ENCODE measurements around the gene NTM. TPM values are rescaled to one million over a fixed set of nuclear protein-coding genes. Genes with fewer than 3 reads are reported as not detected.

The NTM gene
- total RNA-seq, 2 donors from 2014 or later, result not detected

- Mint-ChIP-seq H3K27me3 (peaks cover 12% of the 10 kb centered on the region), H3K27ac (no peak overlapping the region), H3K4me3 (no peak overlapping the region), H3K36me3 (ENCODE audit: low read depth) (no peaks in the 10 kb centered on the region), H3K4me1 (no peaks in the 10 kb centered on the region), H3K9me3 (peaks cover 5% of the 10 kb centered on the region)
- no peak for ATAC-seq (replicated peaks)
Measured at GRCh38 chr11:131894615-131895544, 524.5 kb downstream of the NTM start.

GRCh38 chr11:131895865-131896264 is 525.5 kb downstream of the NTM start:
- peaks cover 17% of the 10 kb centered on the region for H3K27me3 Mint-ChIP-seq
- H3K4me1 Mint-ChIP-seq, result no peaks in the 10 kb centered on the region
- peaks cover 5% of the 10 kb centered on the region for H3K9me3 Mint-ChIP-seq
- no peak overlapping the region for H3K27ac Mint-ChIP-seq
- ATAC-seq (replicated peaks), result no peak
- no peaks in the 10 kb centered on the region for H3K36me3 Mint-ChIP-seq (ENCODE audit: low read depth)
- no peak overlapping the region for H3K4me3 Mint-ChIP-seq

- Mint-ChIP-seq H3K4me1 (no peaks in the 10 kb centered on the region), H3K4me3 (no peak overlapping the region), H3K36me3 (ENCODE audit: low read depth) (no peaks in the 10 kb centered on the region), H3K27ac (no peak overlapping the region), H3K9me3 (peaks cover 5% of the 10 kb centered on the region), H3K27me3 (peaks cover 17% of the 10 kb centered on the region)
- ATAC-seq (replicated peaks), result no peak
Measured at GRCh38 chr11:131896978-131897615, 526.7 kb downstream of the NTM start.

- Mint-ChIP-seq H3K9me3 (peaks cover 5% of the 10 kb centered on the region), H3K27ac (no peak overlapping the region), H3K4me3 (no peak overlapping the region), H3K4me1 (no peaks in the 10 kb centered on the region), H3K36me3 (ENCODE audit: low read depth) (no peaks in the 10 kb centered on the region), H3K27me3 (peaks cover 18% of the 10 kb centered on the region)
- no peak for ATAC-seq (replicated peaks)
Measured at GRCh38 chr11:131897956-131898355, 527.5 kb downstream of the NTM start.

- H3K9me3 Mint-ChIP-seq, result no peaks in the 10 kb centered on the region
- no peaks in the 10 kb centered on the region for H3K4me1 Mint-ChIP-seq
- H3K4me3 Mint-ChIP-seq, result no peak overlapping the region
- no peak for ATAC-seq (replicated peaks)
- H3K36me3 Mint-ChIP-seq (ENCODE audit: low read depth), result no peaks in the 10 kb centered on the region
- no peak overlapping the region for H3K27ac Mint-ChIP-seq
- H3K27me3 Mint-ChIP-seq, result peaks cover 13% of the 10 kb centered on the region
Measured at GRCh38 chr11:131898949-131899348, 528.5 kb downstream of the NTM start.

GRCh38 chr11:131899950-131900580 is 529.6 kb downstream of the NTM start:
- Mint-ChIP-seq H3K4me3 (no peak overlapping the region), H3K36me3 (ENCODE audit: low read depth) (no peaks in the 10 kb centered on the region), H3K27ac (no peak overlapping the region), H3K9me3 (no peaks in the 10 kb centered on the region), H3K4me1 (no peaks in the 10 kb centered on the region), H3K27me3 (peaks cover 13% of the 10 kb centered on the region)
- ATAC-seq (replicated peaks), result no peak

GRCh38 chr11:131902421-131902820 is 532.0 kb downstream of the NTM start:
- H3K27ac Mint-ChIP-seq, result no peak overlapping the region
- no peaks in the 10 kb centered on the region for H3K36me3 Mint-ChIP-seq (ENCODE audit: low read depth)
- H3K9me3 Mint-ChIP-seq, result no peaks in the 10 kb centered on the region
- H3K4me3 Mint-ChIP-seq, result no peak overlapping the region
- no peak for ATAC-seq (replicated peaks)
- H3K27me3 Mint-ChIP-seq, result peaks cover 23% of the 10 kb centered on the region
- no peaks in the 10 kb centered on the region for H3K4me1 Mint-ChIP-seq

- H3K27ac Mint-ChIP-seq, result no peak overlapping the region
- no peak overlapping the region for H3K4me3 Mint-ChIP-seq
- no peak for ATAC-seq (replicated peaks)
- no peaks in the 10 kb centered on the region for H3K4me1 Mint-ChIP-seq
- peaks cover 26% of the 10 kb centered on the region for H3K27me3 Mint-ChIP-seq
- H3K9me3 Mint-ChIP-seq, result no peaks in the 10 kb centered on the region
- no peaks in the 10 kb centered on the region for H3K36me3 Mint-ChIP-seq (ENCODE audit: low read depth)
Measured at GRCh38 chr11:131903074-131903473, 532.7 kb downstream of the NTM start.

GRCh38 chr11:131904756-131905155 is 534.3 kb downstream of the NTM start:
- Mint-ChIP-seq H3K36me3 (ENCODE audit: low read depth) (no peaks in the 10 kb centered on the region), H3K9me3 (no peaks in the 10 kb centered on the region), H3K27ac (no peak overlapping the region), H3K4me1 (no peaks in the 10 kb centered on the region), H3K4me3 (no peak overlapping the region), H3K27me3 (peaks cover 38% of the 10 kb centered on the region)
- ATAC-seq (replicated peaks), result no peak

- H3K36me3 Mint-ChIP-seq (ENCODE audit: low read depth), result no peaks in the 10 kb centered on the region
- no peak overlapping the region for H3K27ac Mint-ChIP-seq
- H3K27me3 Mint-ChIP-seq, result peaks cover 35% of the 10 kb centered on the region
- no peak overlapping the region for H3K4me3 Mint-ChIP-seq
- H3K4me1 Mint-ChIP-seq, result no peaks in the 10 kb centered on the region
- no peak for ATAC-seq (replicated peaks)
- H3K9me3 Mint-ChIP-seq, result no peaks in the 10 kb centered on the region
Measured at GRCh38 chr11:131906963-131907362, 536.5 kb downstream of the NTM start.

GRCh38 chr11:131907371-131907770 is 537.0 kb downstream of the NTM start:
- peaks cover 39% of the 10 kb centered on the region for H3K27me3 Mint-ChIP-seq
- H3K4me1 Mint-ChIP-seq, result no peaks in the 10 kb centered on the region
- no peak for ATAC-seq (replicated peaks)
- H3K27ac Mint-ChIP-seq, result no peak overlapping the region
- no peak overlapping the region for H3K4me3 Mint-ChIP-seq
- no peaks in the 10 kb centered on the region for H3K36me3 Mint-ChIP-seq (ENCODE audit: low read depth)
- H3K9me3 Mint-ChIP-seq, result no peaks in the 10 kb centered on the region

- Mint-ChIP-seq H3K4me1 (no peaks in the 10 kb centered on the region), H3K9me3 (no peaks in the 10 kb centered on the region), H3K27me3 (peaks cover 43% of the 10 kb centered on the region), H3K4me3 (no peak overlapping the region), H3K27ac (no peak overlapping the region), H3K36me3 (ENCODE audit: low read depth) (no peaks in the 10 kb centered on the region)
- ATAC-seq (replicated peaks), result no peak
Measured at GRCh38 chr11:131908316-131908715, 537.9 kb downstream of the NTM start.

- Mint-ChIP-seq H3K9me3 (no peaks in the 10 kb centered on the region), H3K27me3 (peaks cover 48% of the 10 kb centered on the region), H3K27ac (no peak overlapping the region), H3K36me3 (ENCODE audit: low read depth) (no peaks in the 10 kb centered on the region), H3K4me3 (no peak overlapping the region), H3K4me1 (no peaks in the 10 kb centered on the region)
- no peak for ATAC-seq (replicated peaks)
Measured at GRCh38 chr11:131909426-131910177, 539.2 kb downstream of the NTM start.

GRCh38 chr11:131910178-131910522 is 539.7 kb downstream of the NTM start:
- no peaks in the 10 kb centered on the region for H3K36me3 Mint-ChIP-seq (ENCODE audit: low read depth)
- H3K4me1 Mint-ChIP-seq, result no peaks in the 10 kb centered on the region
- no peak for ATAC-seq (replicated peaks)
- H3K4me3 Mint-ChIP-seq, result no peak overlapping the region
- no peaks in the 10 kb centered on the region for H3K9me3 Mint-ChIP-seq
- H3K27ac Mint-ChIP-seq, result no peak overlapping the region
- peaks cover 49% of the 10 kb centered on the region for H3K27me3 Mint-ChIP-seq
